Esophagus muscularis mucosa (tissue), 4 donors: ENCODE results near the gene SPECC1. TPM values are rescaled to one million over a fixed set of nuclear protein-coding genes. Genes with fewer than 3 reads are reported as not detected.

Source experiments
- DNase-seq: peaks from one replicate; pipeline ENCODE4 v3.0.0-alpha.2; 2017; ENCODE audit errors: extremely low spot score
- H3K27ac ChIP-seq, 4 donors: fragments of 200-600 bp; sonication (generic); replicated peaks in 1 of 4; 1 replicate in 3 of 4; 2 replicates in 1 of 4; pipeline ENCODE4 v1.5.1; 2016 to 2019; ENCODE audit warnings: mild to moderate bottlenecking in 1 of 4
- H3K27me3 ChIP-seq, 4 donors: fragments of 200-600 bp; sonication (generic); one replicate each; pipeline versions ENCODE4 v1.5.1 to v1.6.0; 2016 to 2019
- H3K36me3 ChIP-seq, 4 donors: fragments of 200-600 bp; sonication (generic); one replicate each; pipeline ENCODE4 v1.5.1; 2016 to 2019
- H3K4me1 ChIP-seq, 4 donors: fragments of 200-600 bp; sonication (generic); one replicate each; pipeline ENCODE4 v1.5.1; 2016 to 2019
- H3K4me3 ChIP-seq, 4 donors: fragments of 200-600 bp; sonication (generic); 1 replicate in 2 of 4; 2 replicates in 2 of 4; pipeline ENCODE4 v1.5.1; 2016 to 2019; ENCODE audit warnings: mild to moderate bottlenecking in 4 of 4, moderate library complexity in 1 of 4
- H3K9me3 ChIP-seq, 4 donors: fragments of 200-600 bp; sonication (generic); 1 replicate in 3 of 4; 2 replicates in 1 of 4; pipeline ENCODE4 v1.5.1; 2016 to 2019
- EP300 ChIP-seq: sonication (generic); formaldehyde crosslinking; IDR thresholded peaks from one replicate; pipeline ENCODE4 v1.6.1; 2017; ENCODE audit warnings: antibody characterized with exemption
- POLR2A ChIP-seq: fragments of 450-650 bp; IDR thresholded peaks from one replicate; pipeline ENCODE4 v1.6.1; 2017; ENCODE audit warnings: antibody characterized with exemption, moderate library complexity, mild to moderate bottlenecking, low read depth
- POLR2AphosphoS5 ChIP-seq, 2 donors: sonication (generic); formaldehyde crosslinking; IDR thresholded peaks; one replicate each; pipeline ENCODE4 v1.6.1; 2017; ENCODE audit warnings: antibody characterized with exemption in 2 of 2
- WGBS: methylation state at CpG from one replicate; pipeline ENCODE4 v1.1.5; 2018; 5-methylcytosine and 5-hydroxymethylcytosine counted together
- intact Hi-C: fragments of 100-400 bp; cut with DNase I; formaldehyde crosslinking; loops from one replicate; pipeline ENCODE4 v1.15.1; 2023
- total RNA-seq, 4 donors: library from RNA; depleted of rRNA; stranded (reverse); fragments of >200 nt; gene quantifications; one replicate each; pipeline versions ENCODE4 v1.1.0 to v1.2.1, GENCODE V29; 2016
- TF ChIP-seq, protein P1 (sequence below), 3 experiments: fragments of 200-600 bp in 2 of 3; fragments of 450-650 bp in 1 of 3; sonication (generic) in 2 of 3; IDR thresholded peaks; one replicate each; pipeline ENCODE4 v1.5.1; 2017 to 2019; ENCODE audit warnings: antibody characterized with exemption in 3 of 3, mild to moderate bottlenecking in 2 of 3, moderate library complexity in 1 of 3

SPECC1 gene
- total RNA-seq, 4 donors from 2014 or later, result 16.7 to 28.8 (median 24.7) TPM

DNA sequence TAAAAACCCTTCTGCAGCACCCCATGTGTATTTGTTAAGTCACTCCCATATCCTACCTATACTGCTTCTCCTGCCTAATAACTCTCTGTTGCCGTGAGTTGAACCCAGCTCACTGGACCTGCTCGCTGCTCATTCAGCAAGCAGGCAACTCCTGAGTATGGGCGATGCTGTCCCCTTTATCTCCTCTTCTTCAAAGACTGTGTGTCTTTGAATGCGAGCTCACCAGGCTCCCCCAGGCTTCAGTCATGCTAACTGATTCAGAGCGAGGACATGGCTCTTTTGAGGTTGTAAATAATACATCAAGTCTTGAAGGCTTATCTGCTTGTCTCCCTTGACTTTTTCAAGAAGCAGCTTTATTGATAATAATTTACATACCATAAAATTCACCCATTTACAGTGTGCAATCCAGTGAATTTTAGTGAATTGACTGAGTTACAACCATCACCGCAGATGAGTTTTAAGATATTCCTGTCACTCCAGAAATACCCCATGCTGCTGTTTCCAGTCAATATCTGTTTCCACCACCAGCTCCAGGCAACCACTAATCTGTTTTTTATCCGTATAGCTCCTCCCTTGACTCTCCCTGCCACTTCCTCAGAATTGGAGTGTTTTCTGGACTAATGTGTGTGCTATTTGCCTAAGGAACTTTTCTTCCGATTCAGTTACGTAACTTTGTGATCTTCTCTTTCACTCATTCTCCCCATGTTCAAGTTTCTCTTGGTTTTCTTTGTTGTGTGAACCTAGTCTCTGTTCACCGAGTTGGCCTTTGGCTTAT lies 132.2 kb downstream of the SPECC1 start:
- no peaks in the 10 kb centered on the region for H3K9me3 ChIP-seq
- no peaks in the 10 kb centered on the region for H3K4me1 ChIP-seq
- H3K27ac ChIP-seq, result no peak overlapping the region
- no peaks in the 10 kb centered on the region for H3K27me3 ChIP-seq
- 77% methylated on average over 10 of the region's 10 CpGs for WGBS
- intact Hi-C loops, result no loop called here
- TF ChIP-seq EP300 (no peak), POLR2A (no peak), POLR2AphosphoS5 (IDR thresholded peaks at IDR 0.05) (no peak)
- TF ChIP-seq, protein P1, sequence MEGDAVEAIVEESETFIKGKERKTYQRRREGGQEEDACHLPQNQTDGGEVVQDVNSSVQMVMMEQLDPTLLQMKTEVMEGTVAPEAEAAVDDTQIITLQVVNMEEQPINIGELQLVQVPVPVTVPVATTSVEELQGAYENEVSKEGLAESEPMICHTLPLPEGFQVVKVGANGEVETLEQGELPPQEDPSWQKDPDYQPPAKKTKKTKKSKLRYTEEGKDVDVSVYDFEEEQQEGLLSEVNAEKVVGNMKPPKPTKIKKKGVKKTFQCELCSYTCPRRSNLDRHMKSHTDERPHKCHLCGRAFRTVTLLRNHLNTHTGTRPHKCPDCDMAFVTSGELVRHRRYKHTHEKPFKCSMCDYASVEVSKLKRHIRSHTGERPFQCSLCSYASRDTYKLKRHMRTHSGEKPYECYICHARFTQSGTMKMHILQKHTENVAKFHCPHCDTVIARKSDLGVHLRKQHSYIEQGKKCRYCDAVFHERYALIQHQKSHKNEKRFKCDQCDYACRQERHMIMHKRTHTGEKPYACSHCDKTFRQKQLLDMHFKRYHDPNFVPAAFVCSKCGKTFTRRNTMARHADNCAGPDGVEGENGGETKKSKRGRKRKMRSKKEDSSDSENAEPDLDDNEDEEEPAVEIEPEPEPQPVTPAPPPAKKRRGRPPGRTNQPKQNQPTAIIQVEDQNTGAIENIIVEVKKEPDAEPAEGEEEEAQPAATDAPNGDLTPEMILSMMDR (IDR thresholded peaks at IDR 0.05), result no peak
- DNase-seq, result no peak
- H3K36me3 ChIP-seq, result no peaks in the 10 kb centered on the region
- H3K4me3 ChIP-seq, result no peak overlapping the region

GRCh38 chr17:20142268-20142667 lies 133.1 kb downstream of the SPECC1 start:
- 91% methylated on average over 6 of the region's 6 CpGs for WGBS
- no peak overlapping the region for H3K27ac ChIP-seq
- no peak for DNase-seq

GRCh38 chr17:20143740-20144139 lies 134.6 kb downstream of the SPECC1 start:
- no peaks in the 10 kb centered on the region for H3K36me3 ChIP-seq
- no peaks in the 10 kb centered on the region for H3K9me3 ChIP-seq
- H3K27ac ChIP-seq, result no peak overlapping the region
- TF ChIP-seq, protein P1 (IDR thresholded peaks at IDR 0.05), result no peak
- TF ChIP-seq EP300 (no peak), POLR2AphosphoS5 (IDR thresholded peaks at IDR 0.05) (no peak)
- WGBS, result 95% methylated on average over 7 of the region's 8 CpGs
- intact Hi-C loops, result no loop called here
- DNase-seq, result peak; percentile 37
- H3K4me1 ChIP-seq, result no peaks in the 10 kb centered on the region
- no peaks in the 10 kb centered on the region for H3K27me3 ChIP-seq
- no peak overlapping the region for H3K4me3 ChIP-seq

More at GRCh38 chr17:20142268-20142667, 133.1 kb downstream of the SPECC1 start:
- intact Hi-C loops, result no loop called here
- no peak overlapping the region for H3K4me3 ChIP-seq
- H3K36me3 ChIP-seq, result no peaks in the 10 kb centered on the region
- no peaks in the 10 kb centered on the region for H3K4me1 ChIP-seq
- no peak for TF ChIP-seq EP300
- no peak for TF ChIP-seq POLR2A
- no peak for TF ChIP-seq POLR2AphosphoS5 (IDR thresholded peaks at IDR 0.05)
- TF ChIP-seq, protein P1 (IDR thresholded peaks at IDR 0.05), result no peak
- no peaks in the 10 kb centered on the region for H3K27me3 ChIP-seq
- H3K9me3 ChIP-seq, result no peaks in the 10 kb centered on the region

- Histone ChIP-seq H3K9me3 (no peaks in the 10 kb centered on the region), H3K36me3 (no peaks in the 10 kb centered on the region), H3K4me3 (no peak overlapping the region), H3K4me1 (no peaks in the 10 kb centered on the region), H3K27me3 (no peaks in the 10 kb centered on the region), H3K27ac (no peak overlapping the region)
- TF ChIP-seq POLR2A (no peak), EP300 (no peak), POLR2AphosphoS5 (IDR thresholded peaks at IDR 0.05) (no peak)
- TF ChIP-seq, protein P1 (IDR thresholded peaks at IDR 0.05), result no peak
- WGBS, result 93% methylated on average over 1 of the region's 1 CpG
- DNase-seq, result peak; percentile 55
- intact Hi-C loops, result no loop called here
Measured at GRCh38 chr17:20145567-20145966, 136.4 kb downstream of the SPECC1 start.
